Ramos (cell line): Measurements from ENCODE around the gene OR52E8.

Source experiments
- in situ Hi-C: fragments of 300-500 bp; cut with MboI; formaldehyde crosslinking; loops from one replicate; pipeline ENCODE4 v1.14.3; 2022; ENCODE audit warnings: low sequenced_read_pairs; ENCODE audit not compliant: unreplicated experiment

Gene OR52E8

GRCh38 chr11:5809122-5809519, 48.4 kb downstream of the OR52E8 start:
- in situ Hi-C loops, result loop anchor here (10.0 to 25.0 kb wide), 2 partner anchors 197 to 334 kb away; no protein-coding TSS in a partner anchor

GRCh38 chr11:5808500-5809121, 48.9 kb downstream of the OR52E8 start, which contains the start of gene OR52N2:
TSS of gene OR52N2 (plus strand) at chr11:5808924. CDS start at chr11:5820336, 11,412 bp downstream.
- in situ Hi-C loops, result loop anchor here (10.0 to 25.0 kb wide), 2 partner anchors 196 to 334 kb away; no protein-coding TSS in a partner anchor

- in situ Hi-C loops, result loop anchor here (10.0 to 25.0 kb wide), 2 partner anchors 195 to 333 kb away; no protein-coding TSS in a partner anchor
Measured at GRCh38 chr11:5807580-5807979, 49.9 kb downstream of the OR52E8 start.
